Activated B cell treated with CpG ODN at 0.5 μM for 24 hours (primary cell): Measurements from ENCODE around the gene TBC1D14. TPM values are rescaled to one million over a fixed set of nuclear protein-coding genes. Genes with fewer than 3 reads are reported as not detected.
"Not testable (repeated sequence)": the region's sequence is repeated elsewhere in the genome, so short reads cannot be mapped to it uniquely, and the experiment has no call there.

ENCODE experiments used
- ATAC-seq: fragments of 200-7000 bp; cut with Tn5 transposase; one replicate; pipeline ENCODE4 v1.10.0; 2021; ENCODE audit warnings: low read depth, mild to moderate bottlenecking, moderate library complexity
- CTCF ChIA-PET: fragments of 350-600 bp; sonication (Branson Sonifier 250); formaldehyde crosslinking; loops from one replicate; lab custom pipeline; 2021; ENCODE audit warnings: antibody characterized with exemption; lab: Charles Lee
- POLR2A ChIA-PET: fragments of 350-600 bp; sonication (Branson Sonifier 250); formaldehyde crosslinking; loops from one replicate; lab custom pipeline; 2021; ENCODE audit warnings: antibody characterized with exemption; lab: Charles Lee
- DNase-seq: peaks from one replicate; pipeline ENCODE4 v3.0.0; 2022
- H3K27ac Mint-ChIP-seq: one replicate; pipeline ENCODE4 v1.8.0; 2020; ENCODE audit warnings: mixed read lengths
- H3K27me3 Mint-ChIP-seq: one replicate; pipeline ENCODE4 v1.8.0; 2021; ENCODE audit warnings: mixed read lengths
- H3K36me3 Mint-ChIP-seq: one replicate; pipeline ENCODE4 v1.8.0; 2021; ENCODE audit warnings: low read depth, mixed read lengths
- H3K4me1 Mint-ChIP-seq: one replicate; pipeline ENCODE4 v1.8.0; 2021; ENCODE audit warnings: mixed read lengths
- H3K4me3 Mint-ChIP-seq: one replicate; pipeline ENCODE4 v1.8.0; 2020; ENCODE audit warnings: mild to moderate bottlenecking, mixed read lengths
- H3K9me3 Mint-ChIP-seq: one replicate; pipeline ENCODE4 v1.8.0; 2020; ENCODE audit warnings: mixed read lengths
- CTCF ChIP-seq: fragments of 200-600 bp; IDR thresholded peaks from one replicate; pipeline ENCODE4 v1.8.0; 2022; ENCODE audit warnings: antibody characterized with exemption, mild to moderate bottlenecking
- intact Hi-C: fragments of 100-400 bp; cut with micrococcal nuclease; formaldehyde crosslinking; loops from one replicate; pipeline ENCODE4 v1.15.1; 2024
- total RNA-seq: library from RNA; stranded (reverse); gene quantifications from 2 replicates; pipeline ENCODE4 v1.2.3, GENCODE V29; 2022

TBC1D14 gene
- total RNA-seq, 1 donor from 2014 or later, result 35.1 TPM

DNA sequence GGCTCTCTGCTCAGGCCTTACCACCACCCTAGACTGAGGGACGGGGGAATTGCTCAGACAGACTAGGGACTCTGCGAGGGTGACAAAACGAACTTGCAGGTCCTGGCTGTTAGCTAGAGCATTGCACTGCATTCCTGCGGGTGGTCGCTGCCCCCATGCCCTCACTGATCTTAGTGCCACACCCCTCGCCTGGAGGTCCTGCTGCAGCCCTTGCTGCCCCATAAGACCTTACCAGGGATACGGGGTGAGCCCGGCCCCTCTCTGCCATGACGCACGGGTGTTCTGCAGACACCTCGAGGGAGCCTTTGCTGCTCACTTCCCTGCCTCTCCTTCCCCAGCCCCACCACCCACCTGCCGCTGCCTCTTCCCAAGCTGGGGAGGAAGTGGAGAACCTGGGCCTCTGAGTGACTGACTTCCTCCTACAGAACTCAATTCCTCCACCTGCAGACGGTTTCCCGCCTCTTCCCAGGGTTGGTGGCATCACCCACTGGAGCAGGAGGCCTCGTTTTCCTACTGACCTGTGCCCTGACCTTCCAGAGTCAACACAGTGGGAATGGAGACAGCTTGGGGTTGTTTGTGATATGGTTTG, 19.8 kb upstream of the TBC1D14 start:
- ATAC-seq (no peak), DNase-seq (no peak)
- H3K27ac Mint-ChIP-seq, result no peak overlapping the region
- peaks cover 6% of the 10 kb centered on the region for H3K9me3 Mint-ChIP-seq
- CTCF ChIA-PET, result no interaction called here
- POLR2A ChIA-PET, result no interaction called here
- TF ChIP-seq CTCF, result no peak
- intact Hi-C loops, result loop anchor here (5.0 kb wide), 1 partner anchor 182 kb away; no protein-coding TSS in a partner anchor
- H3K27me3 Mint-ChIP-seq, result no peaks in the 10 kb centered on the region
- H3K4me3 Mint-ChIP-seq, result no peak overlapping the region
- no peaks in the 10 kb centered on the region for H3K36me3 Mint-ChIP-seq
- peaks cover 17% of the 10 kb centered on the region for H3K4me1 Mint-ChIP-seq

DNA sequence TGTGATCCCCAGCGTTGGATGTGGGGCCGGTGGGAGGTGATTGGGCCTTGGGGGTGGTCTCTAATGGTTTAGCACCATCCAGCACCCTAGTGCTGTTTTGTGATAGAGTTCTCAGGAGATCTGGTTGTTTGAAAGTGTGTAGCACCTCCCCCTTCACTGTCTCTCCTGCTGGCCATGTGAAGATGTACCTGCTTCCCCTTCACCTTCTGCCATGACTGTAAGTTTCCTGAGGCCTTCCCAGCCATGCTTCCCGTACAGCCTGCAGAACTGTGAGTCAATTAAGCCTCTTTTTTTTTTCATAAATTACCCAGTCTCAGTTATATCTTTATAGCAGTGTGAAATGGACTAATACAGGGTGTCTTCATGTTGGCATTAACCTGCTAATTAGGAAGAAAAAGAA, 19.3 kb upstream of the TBC1D14 start:
- no peaks in the 10 kb centered on the region for H3K27me3 Mint-ChIP-seq
- H3K4me3 Mint-ChIP-seq, result no peak overlapping the region
- DNase-seq (no peak), ATAC-seq (no peak)
- intact Hi-C loops, result no loop called here
- no peaks in the 10 kb centered on the region for H3K36me3 Mint-ChIP-seq
- peaks cover 6% of the 10 kb centered on the region for H3K9me3 Mint-ChIP-seq
- ChIA-PET POLR2A (no interaction called here), CTCF (no interaction called here)
- TF ChIP-seq CTCF, result no peak
- no peak overlapping the region for H3K27ac Mint-ChIP-seq
- peaks cover 17% of the 10 kb centered on the region for H3K4me1 Mint-ChIP-seq

GRCh38 chr4:6890971-6891370, 18.7 kb upstream of the TBC1D14 start:
- not testable (repeated sequence) for H3K27ac Mint-ChIP-seq

DNA sequence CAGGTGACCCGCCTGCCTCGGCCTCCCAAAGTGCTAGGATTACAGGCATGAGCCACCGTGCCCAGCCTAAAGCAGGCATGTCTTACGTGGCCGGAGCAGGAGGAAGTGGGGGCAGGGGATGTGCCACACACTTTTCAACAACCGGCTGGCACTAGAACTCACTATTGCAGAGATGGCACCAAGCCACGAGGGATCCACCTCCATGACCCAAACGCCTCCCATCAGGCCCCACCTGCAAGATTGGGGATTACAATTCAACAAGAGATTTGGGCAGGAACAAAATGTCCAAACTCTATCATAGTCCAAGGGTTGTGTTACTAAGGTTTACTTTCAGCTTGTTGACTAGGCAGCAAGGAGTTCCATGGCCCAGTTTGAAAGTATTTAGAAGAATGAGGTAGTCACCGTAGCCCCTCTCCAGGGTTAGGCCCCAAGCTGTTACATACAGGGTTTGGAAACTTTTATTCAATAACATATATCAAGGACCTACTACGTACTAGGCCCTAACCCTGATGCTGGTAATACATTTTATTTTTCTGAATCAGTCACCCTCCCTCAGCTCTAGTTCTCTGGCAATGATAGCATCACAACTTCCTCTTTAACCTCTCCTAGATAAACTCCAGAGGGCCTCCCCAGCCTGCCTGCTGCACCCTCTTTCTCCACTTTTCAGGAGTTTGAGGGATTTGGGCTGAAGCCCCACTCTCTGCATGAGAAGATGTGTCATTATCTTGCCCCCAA, 18.0 kb upstream of the TBC1D14 start:
- intact Hi-C loops, result no loop called here
- no peak overlapping the region for H3K27ac Mint-ChIP-seq
- DNase-seq (no peak), ATAC-seq (no peak)
- no peak for TF ChIP-seq CTCF
- CTCF ChIA-PET, result no interaction called here
- H3K27me3 Mint-ChIP-seq, result no peaks in the 10 kb centered on the region
- peaks cover 6% of the 10 kb centered on the region for H3K9me3 Mint-ChIP-seq
- POLR2A ChIA-PET, result no interaction called here
- H3K4me1 Mint-ChIP-seq, result peaks cover 17% of the 10 kb centered on the region
- no peaks in the 10 kb centered on the region for H3K36me3 Mint-ChIP-seq
- H3K4me3 Mint-ChIP-seq, result no peak overlapping the region

More at GRCh38 chr4:6890971-6891370, 18.7 kb upstream of the TBC1D14 start:
- H3K9me3 Mint-ChIP-seq, POLR2A ChIA-PET, ATAC-seq, H3K27me3 Mint-ChIP-seq, intact Hi-C loops, H3K4me3 Mint-ChIP-seq, H3K36me3 Mint-ChIP-seq, CTCF ChIA-PET, DNase-seq: not testable (repeated sequence)
- H3K4me1 Mint-ChIP-seq, result peaks cover 17% of the 10 kb centered on the region

- no peak overlapping the region for H3K27ac Mint-ChIP-seq
- H3K9me3 Mint-ChIP-seq, result peaks cover 6% of the 10 kb centered on the region
- intact Hi-C loops, result no loop called here
- H3K4me3 Mint-ChIP-seq, result no peak overlapping the region
- H3K36me3 Mint-ChIP-seq, result no peaks in the 10 kb centered on the region
- DNase-seq (no peak), ATAC-seq (no peak)
- ChIA-PET CTCF (no interaction called here), POLR2A (no interaction called here)
- no peaks in the 10 kb centered on the region for H3K27me3 Mint-ChIP-seq
- TF ChIP-seq CTCF, result no peak
- H3K4me1 Mint-ChIP-seq, result peaks cover 14% of the 10 kb centered on the region
These were observed 17.3 kb upstream of the TBC1D14 start for GRCh38 chr4:6892190-6892908.
